GM12878 (cell line): ENCODE measurements around the gene DOHH.

Experiments
- ATF3 ChIP-seq: IDR thresholded peaks from 2 replicates; pipeline ENCODE4 v1.6.1; 2011; ENCODE audit warnings: low read depth, mild to moderate bottlenecking, low read length, moderate library complexity, borderline replicate concordance; ENCODE audit errors: extremely low read depth
- BCLAF1 ChIP-seq: fragments of 450-650 bp; IDR thresholded peaks from 2 replicates; pipeline ENCODE4 v1.6.1; 2017; ENCODE audit warnings: antibody characterized with exemption, mild to moderate bottlenecking, moderate library complexity
- BRCA1 ChIP-seq: IDR thresholded peaks from 2 replicates; pipeline ENCODE4 v1.6.1; 2011; ENCODE audit warnings: low read depth, low read length, improper control_type of control experiment
- CTCF ChIP-seq, 3 experiments: IDR thresholded peaks in 2 of 3; conservative IDR thresholded peaks in 1 of 3; 2 replicates each; pipeline ENCODE4 v1.5.1; 2011; ENCODE audit warnings: low read depth in 3 of 3, low read length in 3 of 3, mild to moderate bottlenecking in 3 of 3, control low read depth in 2 of 3, moderate library complexity in 2 of 3, inconsistent platforms in 1 of 3, mixed read lengths in 1 of 3; ENCODE audit not compliant: control insufficient read depth in 2 of 3, insufficient read depth in 1 of 3; ENCODE audit errors: extremely low read depth in 1 of 3
- E4F1 ChIP-seq: fragments of 450-650 bp; IDR thresholded peaks from 2 replicates; pipeline ENCODE4 v1.6.1; 2018; ENCODE audit warnings: borderline replicate concordance, mild to moderate bottlenecking; ENCODE audit not compliant: partially characterized antibody
- HCFC1 ChIP-seq: fragments of 150-350 bp; IDR thresholded peaks from 2 replicates; pipeline ENCODE4 v1.6.1; 2014; ENCODE audit warnings: low read length
- HDGF ChIP-seq: fragments of 450-650 bp; IDR thresholded peaks from 2 replicates; pipeline ENCODE4 v1.6.1; 2016; ENCODE audit warnings: antibody characterized with exemption
- MEF2A ChIP-seq: IDR thresholded peaks from 2 replicates; pipeline ENCODE4 v1.6.1; 2011; ENCODE audit warnings: low read depth, mild to moderate bottlenecking, low read length, moderate library complexity; ENCODE audit not compliant: insufficient read depth
- NFYB ChIP-seq: IDR thresholded peaks from 2 replicates; pipeline ENCODE4 v1.6.1; 2011; ENCODE audit warnings: low read depth, mild to moderate bottlenecking, low read length, improper control_type of control experiment, moderate library complexity; ENCODE audit not compliant: insufficient read depth
- NR2C1 ChIP-seq: fragments of 450-650 bp; IDR thresholded peaks from 2 replicates; pipeline ENCODE4 v1.6.1; 2017; ENCODE audit warnings: antibody characterized with exemption, mild to moderate bottlenecking, moderate library complexity
- PKNOX1 ChIP-seq: fragments of 450-650 bp; IDR thresholded peaks from 2 replicates; pipeline ENCODE4 v1.6.1; 2016; ENCODE audit warnings: mild to moderate bottlenecking
- POLR2A ChIP-seq: IDR thresholded peaks from 2 replicates; pipeline ENCODE4 v1.6.1; 2011; ENCODE audit warnings: low read depth, mild to moderate bottlenecking, low read length
- PRDM15 ChIP-seq: fragments of 450-650 bp; formaldehyde crosslinking; IDR thresholded peaks from 2 replicates; pipeline ENCODE4 v1.4.0; 2020; ENCODE audit warnings: mild to moderate bottlenecking, moderate library complexity
- RCOR1 ChIP-seq: conservative IDR thresholded peaks from 2 replicates; pipeline ENCODE4 v1.6.1; 2012; ENCODE audit warnings: low read depth, low read length, improper control_type of control experiment

GRCh38 chr19:3543150-3544057 is 42.9 kb upstream of the DOHH start:
- TF ChIP-seq NR2C1 = no peak
- no peak for TF ChIP-seq HCFC1
- no peak for TF ChIP-seq PRDM15 (CRISPR knock-in tag)
- TF ChIP-seq HDGF = no peak
- TF ChIP-seq CTCF (IDR thresholded peaks at IDR 0.05 in 2 of 3, conservative IDR thresholded peaks at IDR 0.05 in 1 of 3; ENCODE audit: control insufficient read depth in 2 of 3, extremely low read depth in 1 of 3, insufficient read depth in 1 of 3, low read depth in 3 of 3, low read length in 3 of 3) = no peak
- TF ChIP-seq ATF3 = no peak
- no peak; the same call in none of the 2 replicates for TF ChIP-seq POLR2A
- no peak for TF ChIP-seq E4F1
- no peak for TF ChIP-seq BCLAF1
- TF ChIP-seq BRCA1 = no peak
- no peak for TF ChIP-seq PKNOX1
- TF ChIP-seq RCOR1 = no peak
- no peak for TF ChIP-seq NFYB
- TF ChIP-seq MEF2A = no peak
